HG02571 (cell line): ENCODE measurements around the gene TPCN2.

Experiments
- ATAC-seq: cut with Tn5 transposase; IDR thresholded peaks from one replicate; pipeline ENCODE4 v1.9.1; 2021; ENCODE audit warnings: mild to moderate bottlenecking, moderate library complexity; ENCODE audit not compliant: unreplicated experiment

Gene TPCN2

DNA sequence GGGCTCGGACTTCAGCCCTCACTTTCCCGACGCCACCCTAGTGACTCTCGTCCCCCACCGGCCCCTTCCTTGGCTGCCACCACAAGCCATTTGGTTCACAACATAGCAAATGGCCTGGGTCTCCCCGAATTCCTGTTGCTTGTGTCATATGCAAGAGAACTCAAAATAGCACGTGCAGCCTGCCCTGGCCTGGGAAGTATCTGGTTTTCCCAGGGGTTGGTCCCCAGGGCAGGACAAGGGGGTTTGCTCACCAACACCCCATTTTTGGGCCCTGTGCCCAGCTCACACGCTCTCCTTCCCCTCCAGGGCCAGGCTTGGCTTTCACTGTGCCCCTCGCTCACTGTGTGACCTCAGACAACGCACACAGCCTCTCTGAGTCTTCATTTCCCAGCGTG is 12.8 kb upstream of the TPCN2 start:
- ATAC-seq: no peak

DNA sequence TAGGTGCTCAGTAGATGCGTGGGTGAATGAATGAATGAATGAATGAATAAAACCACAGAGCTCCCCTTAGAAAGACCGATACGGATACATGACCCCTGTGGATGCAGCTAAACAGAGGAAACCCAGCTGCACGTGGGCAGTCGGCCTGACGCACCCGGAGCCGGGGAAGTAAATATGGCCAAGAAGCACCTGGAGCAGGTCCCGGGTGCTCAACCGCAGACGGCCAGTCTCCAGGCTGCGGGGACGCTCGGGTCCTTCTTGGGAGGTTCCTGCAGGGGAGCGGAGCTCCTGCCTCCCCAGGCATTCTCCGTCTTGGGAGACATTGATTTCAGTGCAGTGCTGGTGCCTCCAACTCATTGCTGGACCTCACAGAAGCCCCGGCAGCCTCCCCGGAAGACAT is 11.7 kb upstream of the TPCN2 start:
- ATAC-seq: no peak

DNA sequence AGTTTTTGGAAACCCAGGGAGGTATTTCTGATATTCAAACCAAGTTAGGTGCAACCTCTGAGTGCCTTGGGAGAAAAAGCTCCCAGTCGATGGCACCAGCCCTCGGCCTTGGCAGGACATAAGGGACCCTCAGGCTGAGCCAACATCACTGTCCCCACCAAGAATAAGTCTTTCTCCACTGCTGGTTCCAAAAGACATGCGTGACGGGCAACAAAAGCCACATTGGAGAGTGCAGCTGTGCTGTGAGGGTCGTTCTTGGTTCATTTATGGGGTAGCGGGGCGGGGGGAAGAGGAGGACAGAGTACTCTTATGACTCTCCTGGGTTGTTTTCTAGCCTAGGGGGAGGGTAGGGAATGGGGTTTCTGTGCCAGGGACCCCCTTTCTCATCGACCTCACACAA is 11.2 kb upstream of the TPCN2 start:
- ATAC-seq: no peak

DNA sequence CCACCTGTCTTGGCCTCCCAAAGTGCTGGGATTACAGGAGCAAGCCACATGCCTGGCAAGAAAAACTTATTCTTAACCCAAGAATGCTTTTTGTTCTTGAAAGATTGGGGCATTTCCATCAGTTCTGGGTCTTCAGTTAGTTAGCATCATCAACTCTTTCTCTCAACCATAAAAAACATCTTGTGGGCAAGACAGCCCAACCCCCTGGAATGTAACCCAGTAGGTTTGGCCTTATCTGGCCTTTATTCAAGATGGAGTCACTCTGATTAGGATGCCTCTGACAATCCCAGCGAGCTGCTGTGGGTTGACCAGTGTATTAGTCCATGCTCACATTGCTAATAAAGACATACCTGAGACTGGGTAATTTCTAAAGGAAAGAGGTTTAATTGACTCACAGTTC is 9.2 kb upstream of the TPCN2 start:
- no peak for ATAC-seq

DNA sequence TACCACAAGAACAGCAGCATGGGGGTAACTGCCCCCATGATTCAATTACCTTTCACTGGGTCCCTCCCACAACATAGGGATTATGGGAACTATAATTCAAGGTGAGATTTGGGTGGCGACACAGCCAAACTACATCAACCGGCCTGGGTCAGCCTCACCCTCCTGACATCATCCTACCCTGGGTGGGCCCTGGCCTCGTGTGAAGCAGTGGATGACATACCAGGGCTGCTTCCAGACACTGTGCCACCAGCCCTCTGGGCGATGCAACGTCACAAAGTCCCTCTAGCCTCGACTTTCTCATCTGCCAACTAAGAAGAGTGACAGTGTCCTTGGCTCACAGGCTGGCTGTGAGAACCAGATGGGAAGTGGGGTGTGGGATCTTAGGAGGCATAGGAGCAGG is 8.7 kb upstream of the TPCN2 start:
- no peak for ATAC-seq

- ATAC-seq: no peak
Observed at GRCh38 chr11:69040581-69041260, 8.0 kb upstream of the TPCN2 start.

DNA sequence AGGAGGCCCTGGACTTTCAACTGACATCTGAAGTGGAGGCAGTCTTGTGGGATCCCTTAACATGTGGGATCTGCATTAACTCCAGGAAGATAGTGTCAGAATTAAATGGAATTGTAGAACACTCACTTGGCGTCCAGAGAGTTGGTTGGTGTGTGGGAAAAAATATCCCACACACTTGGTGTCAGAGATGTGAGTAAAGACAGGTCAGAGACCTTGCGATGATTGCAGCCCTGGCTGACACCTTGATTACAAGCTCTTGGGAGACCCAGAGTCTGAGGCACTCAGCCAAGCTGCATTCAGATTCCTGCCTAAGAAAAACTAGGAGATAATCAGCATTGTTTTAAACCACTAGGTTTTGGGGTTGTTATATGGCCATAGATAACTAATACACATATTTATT is 7.2 kb upstream of the TPCN2 start:
- ATAC-seq: no peak

- no peak for ATAC-seq
Observed at GRCh38 chr11:69044111-69045013, 4.4 kb upstream of the TPCN2 start.

DNA sequence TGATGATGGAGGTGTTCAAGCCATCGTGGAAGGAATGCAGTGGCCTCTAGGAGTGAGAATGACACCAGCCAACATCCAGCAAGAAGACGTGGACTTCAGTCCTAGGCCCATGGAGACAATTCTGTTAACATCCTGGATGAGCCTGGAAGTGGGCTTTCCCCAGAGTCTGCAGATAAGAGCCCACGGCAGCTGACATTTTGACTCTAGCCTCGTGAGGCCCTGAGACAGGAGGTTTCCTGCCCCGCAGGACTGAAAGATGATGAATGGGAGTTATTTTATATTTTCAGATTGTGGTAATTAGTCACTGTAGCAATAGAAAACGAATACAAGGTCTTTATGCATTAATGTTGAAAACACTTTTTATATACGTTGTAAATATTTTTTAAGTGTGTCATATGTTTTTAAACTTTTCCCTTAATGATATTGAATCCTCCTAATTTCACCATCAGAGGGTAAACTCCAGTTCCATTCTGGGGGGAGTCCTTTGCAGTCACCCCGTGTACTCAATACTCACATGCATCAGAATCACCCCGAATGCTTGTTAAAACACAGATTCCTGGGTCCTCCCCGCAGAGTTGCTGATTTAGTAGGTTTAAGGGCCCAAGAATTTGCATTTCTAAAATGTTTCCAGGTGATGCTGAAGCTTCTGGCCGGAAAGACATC is 570 bp upstream of the TPCN2 start:
- ATAC-seq: no peak

DNA sequence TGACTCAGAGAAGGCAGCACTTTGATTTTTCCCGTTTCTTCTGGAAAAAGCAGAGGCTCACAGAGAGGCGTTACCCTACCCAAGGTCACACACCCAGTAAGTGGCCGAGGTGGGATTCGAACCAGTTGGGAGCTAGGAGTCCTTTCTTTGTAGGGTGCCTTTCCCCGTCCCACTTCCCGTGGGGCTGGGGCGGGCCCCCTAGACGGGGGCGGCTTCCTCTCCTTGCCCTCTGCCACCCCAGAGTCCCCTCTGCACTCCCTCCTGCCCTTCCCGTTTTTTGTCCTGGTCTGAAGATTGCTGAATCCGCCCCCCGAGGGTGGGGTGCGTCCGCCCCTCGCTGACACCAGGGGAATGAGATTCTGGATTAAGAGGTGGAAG is 747 bp downstream of the TPCN2 start:
- ATAC-seq: no peak

DNA sequence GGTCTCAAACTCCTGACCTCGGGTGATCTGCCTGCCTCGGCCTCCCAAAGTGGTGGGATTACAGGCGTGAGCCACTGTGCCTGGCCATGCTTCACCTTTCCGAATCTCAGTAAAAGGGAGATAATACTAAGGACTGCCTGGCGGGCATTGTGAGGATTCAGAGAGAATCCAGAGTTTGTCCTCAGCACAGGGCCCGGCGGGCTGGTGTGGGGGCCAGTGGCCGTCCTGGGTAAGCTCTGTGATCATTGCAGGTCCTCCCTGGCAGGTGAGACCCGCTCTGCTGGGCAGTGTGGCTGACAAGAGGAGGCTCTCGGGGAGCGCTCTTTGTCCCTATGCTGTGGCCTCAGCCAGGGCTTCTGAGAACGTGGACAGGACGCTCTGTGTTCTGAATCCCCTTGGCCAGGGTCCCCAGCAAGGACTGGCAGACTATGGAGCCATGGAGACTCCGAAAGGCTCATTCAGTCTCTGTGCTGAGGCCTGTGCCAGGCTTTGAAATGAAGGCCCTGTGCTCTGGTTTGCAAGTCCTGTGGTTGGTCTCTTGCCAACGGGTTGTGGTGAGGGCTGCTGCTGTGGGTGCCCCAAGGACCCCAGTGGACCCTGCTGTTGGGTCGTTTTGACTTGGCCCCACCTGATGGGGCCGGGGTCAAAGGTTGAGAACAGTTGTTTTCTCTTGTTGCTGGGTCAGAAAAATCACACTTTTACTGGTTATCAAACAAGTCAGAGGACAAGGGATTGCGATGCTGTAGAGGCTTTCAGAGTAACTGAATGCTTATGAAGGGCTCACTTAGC is 2.1 kb downstream of the TPCN2 start:
- ATAC-seq: no peak

- no peak for ATAC-seq
Observed at GRCh38 chr11:69051381-69052342, 2.9 kb downstream of the TPCN2 start.

GRCh38 chr11:69052343-69053168 is 3.8 kb downstream of the TPCN2 start:
- no peak for ATAC-seq

- ATAC-seq: no peak
Observed at GRCh38 chr11:69053169-69053477, 4.4 kb downstream of the TPCN2 start.

GRCh38 chr11:69053546-69054396 is 5.0 kb downstream of the TPCN2 start:
- ATAC-seq: no peak

- ATAC-seq: no peak
Observed at GRCh38 chr11:69054397-69055211, 5.9 kb downstream of the TPCN2 start.

GRCh38 chr11:69055212-69055586 is 6.5 kb downstream of the TPCN2 start:
- no peak for ATAC-seq
